Caco-2 (cell line): ENCODE results near the gene KLHL22. TPM values are rescaled to one million over a fixed set of nuclear protein-coding genes. Genes with fewer than 3 reads are reported as not detected.

ENCODE experiments used
- BruUV-seq: library from RNA; stranded (reverse); fragments of 400-500 nt; replicated peaks from 2 replicates; lab custom pipeline; 2021; lab: Mats Ljungman, UMichigan
- CTCF ChIA-PET: fragments of 300-600 bp; sonication (Branson Sonifier 250); formaldehyde crosslinking; loops from one replicate; lab custom pipeline; 2022; ENCODE audit warnings: antibody characterized with exemption; lab: Charles Lee
- POLR2A ChIA-PET: fragments of 300-600 bp; sonication (Branson Sonifier 250); formaldehyde crosslinking; loops from one replicate; lab custom pipeline; 2022; ENCODE audit warnings: antibody characterized with exemption; lab: Charles Lee
- DNase-seq, 2 experiments: peaks; one replicate each; pipeline versions ENCODE4 v3.0.0 to v3.0.0-alpha.2; 2020 to 2022
- H3K27me3 ChIP-seq: replicated peaks from 2 replicates; pipeline ENCODE4 v1.6.0; 2011; ENCODE audit warnings: low read length; ENCODE audit not compliant: control insufficient read depth, insufficient read depth
- H3K36me3 ChIP-seq: 2 replicates; pipeline ENCODE4 v1.5.1; 2011; ENCODE audit warnings: low read length; ENCODE audit not compliant: control insufficient read depth, insufficient read depth
- H3K4me1 ChIP-seq: fragments of 250-450 bp; sonication (Bioruptor Pico); 2 replicates; pipeline ENCODE4 v1.5.1; 2020; ENCODE audit warnings: mild to moderate bottlenecking
- H3K4me3 ChIP-seq: 2 replicates; pipeline ENCODE4 v1.5.1; 2011; ENCODE audit warnings: low read depth, mild to moderate bottlenecking, control low read depth, low read length
- H3K9me3 ChIP-seq: fragments of 250-450 bp; sonication (Bioruptor Pico); 2 replicates; pipeline ENCODE4 v1.5.1; 2020; ENCODE audit warnings: mild to moderate bottlenecking, moderate library complexity
- H3K27ac Mint-ChIP-seq: one replicate; pipeline ENCODE4 v1.8.0; 2022; ENCODE audit warnings: mixed read lengths; ENCODE audit not compliant: unreplicated experiment
- H3K27me3 Mint-ChIP-seq: one replicate; pipeline ENCODE4 v1.8.0; 2022; ENCODE audit warnings: mixed read lengths; ENCODE audit not compliant: insufficient read depth, unreplicated experiment
- H3K36me3 Mint-ChIP-seq: one replicate; pipeline ENCODE4 v1.8.0; 2022; ENCODE audit warnings: mild to moderate bottlenecking, mixed read lengths; ENCODE audit not compliant: insufficient read depth, unreplicated experiment
- H3K4me1 Mint-ChIP-seq: one replicate; pipeline ENCODE4 v1.8.0; 2022; ENCODE audit warnings: low read depth, mixed read lengths; ENCODE audit not compliant: unreplicated experiment
- H3K4me3 Mint-ChIP-seq: one replicate; pipeline ENCODE4 v1.8.0; 2022; ENCODE audit warnings: mild to moderate bottlenecking, moderate library complexity, mixed read lengths; ENCODE audit not compliant: unreplicated experiment
- H3K9me3 Mint-ChIP-seq: one replicate; pipeline ENCODE4 v1.8.0; 2022; ENCODE audit warnings: mixed read lengths; ENCODE audit not compliant: unreplicated experiment
- intact Hi-C: fragments of 100-400 bp; cut with micrococcal nuclease; formaldehyde crosslinking; loops from one replicate; pipeline ENCODE4 v1.10.0; 2022; ENCODE audit not compliant: unreplicated experiment
- total RNA-seq: library from RNA; stranded (reverse); gene quantifications from 2 replicates; pipeline ENCODE4 v1.2.3, GENCODE V29; 2022
- TF ChIP-seq, protein P1 (sequence below), 2 experiments: fragments of 200-600 bp in 1 of 2; IDR thresholded peaks; 1 replicate in 1 of 2; 2 replicates in 1 of 2; pipeline versions ENCODE4 v1.5.1 to v1.8.0; 2011 to 2022; ENCODE audit warnings: antibody characterized with exemption in 1 of 2, control low read depth in 1 of 2, inconsistent platforms in 1 of 2, low read depth in 1 of 2, low read length in 1 of 2, mild to moderate bottlenecking in 1 of 2, moderate library complexity in 1 of 2; ENCODE audit not compliant: insufficient read depth in 1 of 2, severe bottlenecking in 1 of 2, unreplicated experiment in 1 of 2

KLHL22 gene
- total RNA-seq, 1 experiment from 2014 or later: 24.4 TPM

DNA sequence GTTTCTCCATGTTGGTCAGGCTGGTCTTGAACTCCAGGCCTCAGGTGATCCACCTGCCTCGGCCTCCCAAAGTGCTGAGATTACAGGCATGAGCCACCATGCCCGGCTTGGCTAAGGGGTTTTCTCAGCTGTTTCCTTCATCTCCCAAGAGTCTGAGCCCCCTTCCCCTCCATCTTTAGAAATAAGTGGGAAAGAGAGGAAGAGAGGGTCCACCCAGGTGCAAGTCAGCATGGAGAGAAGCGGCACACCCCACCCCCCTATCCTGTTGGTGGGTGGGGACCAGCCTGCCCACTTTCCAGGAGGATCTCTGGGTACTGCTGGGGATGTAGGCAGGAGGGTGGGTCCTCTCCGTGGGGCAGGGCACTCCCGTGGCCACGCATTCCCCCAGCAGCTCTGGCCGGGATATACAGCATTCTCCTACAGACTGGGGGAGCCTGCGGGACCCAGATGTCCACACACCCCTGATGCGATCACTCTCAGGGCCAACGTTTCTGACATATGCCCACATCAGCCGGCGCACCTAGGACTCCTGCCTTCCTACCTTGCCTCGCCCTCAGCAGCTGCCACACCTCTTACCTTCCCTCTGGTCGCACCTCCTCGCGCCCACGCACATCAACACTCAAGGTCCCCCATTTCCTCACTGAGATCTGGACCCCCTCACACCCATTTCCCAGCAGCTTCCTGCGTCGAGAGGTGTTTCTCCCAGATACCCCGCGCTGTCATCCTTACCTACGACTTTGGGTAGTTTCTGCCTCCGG, 66.9 kb downstream of the KLHL22 start:
- H3K4me3 ChIP-seq: peak overlapping the region; percentile 2; the same call in 1 of the 2 replicates
- intact Hi-C loops: no loop called here
- ChIA-PET CTCF (interaction anchor here (0.6 to 1.0 kb wide), 6 partner anchors 10 to 577 kb away, joined by 3 to 9 read pairs (median 3); no protein-coding TSS in a partner anchor), POLR2A (interaction anchor here (0.6 kb wide), 1 partner anchor 25 kb away, joined by 3 read pairs; no protein-coding TSS in a partner anchor)
- BruUV-seq: no TSS peak
- H3K9me3 ChIP-seq: no peaks in the 10 kb centered on the region
- peaks cover 3% of the 10 kb centered on the region for H3K27me3 ChIP-seq
- H3K9me3 Mint-ChIP-seq: no peaks in the 10 kb centered on the region
- no peak for DNase-seq
- H3K4me1 ChIP-seq: peaks cover 10% of the 10 kb centered on the region
- peaks cover 5% of the 10 kb centered on the region for H3K4me1 Mint-ChIP-seq
- H3K27me3 Mint-ChIP-seq: peaks cover 7% of the 10 kb centered on the region
- no peaks in the 10 kb centered on the region for H3K36me3 Mint-ChIP-seq
- H3K4me3 Mint-ChIP-seq: peak overlapping the region; percentile 75
- no peak overlapping the region for H3K27ac Mint-ChIP-seq
- TF ChIP-seq, protein P1, sequence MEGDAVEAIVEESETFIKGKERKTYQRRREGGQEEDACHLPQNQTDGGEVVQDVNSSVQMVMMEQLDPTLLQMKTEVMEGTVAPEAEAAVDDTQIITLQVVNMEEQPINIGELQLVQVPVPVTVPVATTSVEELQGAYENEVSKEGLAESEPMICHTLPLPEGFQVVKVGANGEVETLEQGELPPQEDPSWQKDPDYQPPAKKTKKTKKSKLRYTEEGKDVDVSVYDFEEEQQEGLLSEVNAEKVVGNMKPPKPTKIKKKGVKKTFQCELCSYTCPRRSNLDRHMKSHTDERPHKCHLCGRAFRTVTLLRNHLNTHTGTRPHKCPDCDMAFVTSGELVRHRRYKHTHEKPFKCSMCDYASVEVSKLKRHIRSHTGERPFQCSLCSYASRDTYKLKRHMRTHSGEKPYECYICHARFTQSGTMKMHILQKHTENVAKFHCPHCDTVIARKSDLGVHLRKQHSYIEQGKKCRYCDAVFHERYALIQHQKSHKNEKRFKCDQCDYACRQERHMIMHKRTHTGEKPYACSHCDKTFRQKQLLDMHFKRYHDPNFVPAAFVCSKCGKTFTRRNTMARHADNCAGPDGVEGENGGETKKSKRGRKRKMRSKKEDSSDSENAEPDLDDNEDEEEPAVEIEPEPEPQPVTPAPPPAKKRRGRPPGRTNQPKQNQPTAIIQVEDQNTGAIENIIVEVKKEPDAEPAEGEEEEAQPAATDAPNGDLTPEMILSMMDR (IDR thresholded peaks at IDR 0.05; ENCODE audit: insufficient read depth in 1 of 2, low read depth in 1 of 2, low read length in 1 of 2, severe bottlenecking in 1 of 2, unreplicated experiment in 1 of 2): no peak
- H3K36me3 ChIP-seq: no peaks in the 10 kb centered on the region

DNA sequence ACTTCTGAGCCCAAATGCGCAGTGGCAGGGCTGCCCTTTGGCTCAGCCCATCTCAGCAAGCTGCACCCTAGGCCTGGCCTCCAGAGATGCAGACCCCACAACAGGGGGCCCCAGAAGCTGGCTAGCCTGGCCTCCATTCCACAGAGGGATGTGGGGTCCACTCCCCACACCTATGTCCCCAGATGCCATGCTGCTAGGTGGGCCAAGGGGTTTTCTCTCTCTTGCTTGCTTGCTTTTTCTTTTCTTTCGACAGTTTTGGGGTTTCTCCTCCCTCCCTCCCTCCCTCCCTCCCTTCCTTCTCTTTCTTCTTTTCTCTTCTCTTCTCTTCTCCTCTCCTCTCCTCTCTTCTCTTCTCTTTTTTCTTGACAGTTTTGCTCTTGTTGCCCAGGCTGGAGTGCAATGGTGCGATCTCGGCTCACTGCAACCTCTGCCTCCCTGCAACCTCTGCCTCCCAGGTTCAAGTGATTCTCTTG, 67.6 kb downstream of the KLHL22 start:
- no peak for DNase-seq
- CTCF ChIA-PET: interaction anchor here (0.9 kb wide), 1 partner anchor 10 kb away, joined by 17 read pairs; no protein-coding TSS in a partner anchor

More for the DNA sequence above, 67.6 kb downstream of the KLHL22 start:
- Mint-ChIP-seq H3K4me1 (peaks cover 5% of the 10 kb centered on the region), H3K36me3 (no peaks in the 10 kb centered on the region), H3K27me3 (peaks cover 7% of the 10 kb centered on the region), H3K4me3 (no peak overlapping the region), H3K9me3 (no peaks in the 10 kb centered on the region), H3K27ac (no peak overlapping the region)
- POLR2A ChIA-PET: no interaction called here
- no peak overlapping the region for H3K4me3 ChIP-seq
- no peaks in the 10 kb centered on the region for H3K36me3 ChIP-seq
- peaks cover 10% of the 10 kb centered on the region for H3K4me1 ChIP-seq
- no TSS peak for BruUV-seq
- no peaks in the 10 kb centered on the region for H3K9me3 ChIP-seq
- TF ChIP-seq, protein P1 (IDR thresholded peaks at IDR 0.05; ENCODE audit: insufficient read depth in 1 of 2, low read depth in 1 of 2, low read length in 1 of 2, severe bottlenecking in 1 of 2, unreplicated experiment in 1 of 2): no peak
- intact Hi-C loops: no loop called here
- peaks cover 3% of the 10 kb centered on the region for H3K27me3 ChIP-seq
